AG09309 (cell line): ENCODE results near the gene OPRM1.

Experiments
- DNase-seq: peaks from one replicate; pipeline ENCODE4 v3.0.0-alpha.2; 2010; ENCODE audit warnings: low read depth
- H3K4me3 ChIP-seq: 2 replicates; pipeline ENCODE4 v1.5.1; 2011; ENCODE audit warnings: mild to moderate bottlenecking, low read depth, low read length, moderate library complexity; ENCODE audit not compliant: control insufficient read depth
- CTCF ChIP-seq: IDR thresholded peaks from 2 replicates; pipeline ENCODE4 v1.5.1; 2011; ENCODE audit warnings: mild to moderate bottlenecking, low read depth, low read length, inconsistent platforms; ENCODE audit not compliant: insufficient read depth, control insufficient read depth; ENCODE audit errors: missing control alignments

Gene OPRM1

GRCh38 chr6:154157082-154157481, 118.0 kb downstream of the OPRM1 start:
- TF ChIP-seq CTCF, result no peak
- no peak for DNase-seq

GRCh38 chr6:154157706-154158105, 118.7 kb downstream of the OPRM1 start:
- TF ChIP-seq CTCF, result no peak
- H3K4me3 ChIP-seq, result no peak overlapping the region
- DNase-seq, result no peak

More at GRCh38 chr6:154157082-154157481, 118.0 kb downstream of the OPRM1 start:
- H3K4me3 ChIP-seq, result no peak overlapping the region

- no peak for DNase-seq
- no peak overlapping the region for H3K4me3 ChIP-seq
- no peak for TF ChIP-seq CTCF
Observed at GRCh38 chr6:154159126-154159525, 120.1 kb downstream of the OPRM1 start.

GRCh38 chr6:154161689-154162088, 122.6 kb downstream of the OPRM1 start:
- DNase-seq, result no peak
- no peak for TF ChIP-seq CTCF
- no peak overlapping the region for H3K4me3 ChIP-seq

GRCh38 chr6:154164397-154164796, 125.4 kb downstream of the OPRM1 start:
- peak; percentile 74 for DNase-seq
- no peak for TF ChIP-seq CTCF
- no peak overlapping the region for H3K4me3 ChIP-seq

GRCh38 chr6:154165478-154165877, 126.4 kb downstream of the OPRM1 start:
- DNase-seq, result no peak
- H3K4me3 ChIP-seq, result no peak overlapping the region
- no peak for TF ChIP-seq CTCF

GRCh38 chr6:154166140-154166539, 127.1 kb downstream of the OPRM1 start:
- no peak for DNase-seq
- TF ChIP-seq CTCF, result no peak
- H3K4me3 ChIP-seq, result no peak overlapping the region
